Measurements from ENCODE around the gene STXBP6. TPM values are rescaled to one million over a fixed set of nuclear protein-coding genes. Genes with fewer than 3 reads are reported as not detected.

STXBP6 gene
- total and polyA plus RNA-seq, 2 donors (not counting 3 experiments of a cell fraction or from before 2014, with no cell fraction given) = 0.06 TPM; not detected in 1

DNA sequence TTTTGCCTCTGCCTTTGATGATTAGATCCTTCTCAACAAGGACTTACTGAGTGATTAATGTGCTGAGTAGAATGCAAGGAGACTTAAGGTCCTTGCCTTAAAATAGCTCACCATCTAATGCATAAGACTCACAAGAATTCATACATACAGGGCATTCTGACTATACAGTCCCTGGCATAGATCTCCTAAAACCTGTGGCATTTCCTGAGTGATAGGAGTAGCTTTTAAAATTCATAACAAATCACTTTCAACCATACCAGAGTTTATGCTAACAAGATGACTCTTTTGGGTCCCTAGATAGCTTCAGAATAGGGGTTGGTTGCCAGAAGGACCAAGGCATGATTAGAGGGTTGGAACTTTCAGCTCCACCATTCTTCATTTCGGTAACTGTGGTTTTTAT is 48.8 kb downstream of the STXBP6 start:
- Histone ChIP-seq H3K4me1 (ENCODE audit: control insufficient read depth, extremely low read depth, insufficient read depth, low read length) (no peaks in the 10 kb centered on the region), H2AFZ (ENCODE audit: low read depth, low read length) (no peak overlapping the region), H3K36me3 (ENCODE audit: control insufficient read depth in 2 of 2, extremely low read depth in 1 of 2, insufficient read depth in 2 of 2, low read length in 2 of 2) (no peaks in the 10 kb centered on the region), H3K4me3 (replicated peaks in 1 of 3; ENCODE audit: insufficient read depth in 1 of 3, low read depth in 1 of 3, low read length in 3 of 3) (no peak overlapping the region), H3K27ac (ENCODE audit: insufficient read depth, low read depth, low read length) (no peak overlapping the region), H3K27me3 (ENCODE audit: control insufficient read depth in 2 of 2, insufficient read depth in 2 of 2, low read length in 2 of 2) (no peaks in the 10 kb centered on the region), H3K9ac (replicated peaks; ENCODE audit: extremely low read depth, insufficient read depth, low read length) (no peak overlapping the region), H3K9me3 (replicated peaks; ENCODE audit: control insufficient read depth, insufficient read depth, low read length) (no peaks in the 10 kb centered on the region), H3K9me1 (replicated peaks; ENCODE audit: control insufficient read depth, extremely low read depth, insufficient read depth, low read length) (no peaks in the 10 kb centered on the region), H3K79me2 (ENCODE audit: control insufficient read depth, insufficient read depth, low read length) (no peaks in the 10 kb centered on the region), H3K4me2 (ENCODE audit: insufficient read depth, low read length) (no peak overlapping the region), H4K20me1 (replicated peaks; ENCODE audit: control insufficient read depth, extremely low read depth, insufficient read depth, low read length) (no peaks in the 10 kb centered on the region)
- CTCF ChIA-PET = no interaction called here
- FAIRE-seq (no peak), DNase-seq (ENCODE audit: low read depth, low spot score) (no peak)
- TF ChIP-seq JUN (IDR thresholded peaks at IDR 0.05; ENCODE audit: borderline replicate concordance, insufficient read depth, insufficient read length, low read depth) (no peak), MYC (IDR thresholded peaks at IDR 0.05; ENCODE audit: low read depth, low read length) (no peak), EZH2 (IDR thresholded peaks at IDR 0.05; ENCODE audit: borderline replicate concordance, low read depth, low read length, severe bottlenecking) (no peak), FOS (IDR thresholded peaks at IDR 0.05; ENCODE audit: borderline replicate concordance, insufficient read depth, low read length) (no peak), GATA2 (IDR thresholded peaks at IDR 0.05; ENCODE audit: insufficient read depth, insufficient read length, low read depth, low read length) (no peak), POLR2AphosphoS5 (IDR thresholded peaks at IDR 0.05; ENCODE audit: insufficient read depth, low read depth, low read length) (no peak), POLR2A (IDR thresholded peaks at IDR 0.05; ENCODE audit: low read depth, low read length) (no peak)
- TF ChIP-seq, protein P1, sequence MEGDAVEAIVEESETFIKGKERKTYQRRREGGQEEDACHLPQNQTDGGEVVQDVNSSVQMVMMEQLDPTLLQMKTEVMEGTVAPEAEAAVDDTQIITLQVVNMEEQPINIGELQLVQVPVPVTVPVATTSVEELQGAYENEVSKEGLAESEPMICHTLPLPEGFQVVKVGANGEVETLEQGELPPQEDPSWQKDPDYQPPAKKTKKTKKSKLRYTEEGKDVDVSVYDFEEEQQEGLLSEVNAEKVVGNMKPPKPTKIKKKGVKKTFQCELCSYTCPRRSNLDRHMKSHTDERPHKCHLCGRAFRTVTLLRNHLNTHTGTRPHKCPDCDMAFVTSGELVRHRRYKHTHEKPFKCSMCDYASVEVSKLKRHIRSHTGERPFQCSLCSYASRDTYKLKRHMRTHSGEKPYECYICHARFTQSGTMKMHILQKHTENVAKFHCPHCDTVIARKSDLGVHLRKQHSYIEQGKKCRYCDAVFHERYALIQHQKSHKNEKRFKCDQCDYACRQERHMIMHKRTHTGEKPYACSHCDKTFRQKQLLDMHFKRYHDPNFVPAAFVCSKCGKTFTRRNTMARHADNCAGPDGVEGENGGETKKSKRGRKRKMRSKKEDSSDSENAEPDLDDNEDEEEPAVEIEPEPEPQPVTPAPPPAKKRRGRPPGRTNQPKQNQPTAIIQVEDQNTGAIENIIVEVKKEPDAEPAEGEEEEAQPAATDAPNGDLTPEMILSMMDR (IDR thresholded peaks at IDR 0.05; ENCODE audit: extremely low read depth in 1 of 2, insufficient read depth in 1 of 2, low read depth in 1 of 2, low read length in 2 of 2) = no peak
- TF ChIP-seq, protein P2, sequence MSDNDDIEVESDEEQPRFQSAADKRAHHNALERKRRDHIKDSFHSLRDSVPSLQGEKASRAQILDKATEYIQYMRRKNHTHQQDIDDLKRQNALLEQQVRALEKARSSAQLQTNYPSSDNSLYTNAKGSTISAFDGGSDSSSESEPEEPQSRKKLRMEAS (IDR thresholded peaks at IDR 0.05; ENCODE audit: insufficient read depth, insufficient read length) = no peak
- POLR2A ChIA-PET = no interaction called here
- intact Hi-C loops (cut with micrococcal nuclease) = no loop called here
- no TSS peak for BruUV-seq (replicated peaks)
- dilution Hi-C loops (cut with MboI; ENCODE audit: extremely low pct_ligation_motif_present, low sequenced_read_pairs) = no loop called here

Measured in endothelial cell of umbilical vein (primary cell).